ENCODE data around the gene EHMT1.
A peak's percentile ranks its signal among the peaks of the same experiment; 100 is the strongest.

EHMT1 gene

DNA sequence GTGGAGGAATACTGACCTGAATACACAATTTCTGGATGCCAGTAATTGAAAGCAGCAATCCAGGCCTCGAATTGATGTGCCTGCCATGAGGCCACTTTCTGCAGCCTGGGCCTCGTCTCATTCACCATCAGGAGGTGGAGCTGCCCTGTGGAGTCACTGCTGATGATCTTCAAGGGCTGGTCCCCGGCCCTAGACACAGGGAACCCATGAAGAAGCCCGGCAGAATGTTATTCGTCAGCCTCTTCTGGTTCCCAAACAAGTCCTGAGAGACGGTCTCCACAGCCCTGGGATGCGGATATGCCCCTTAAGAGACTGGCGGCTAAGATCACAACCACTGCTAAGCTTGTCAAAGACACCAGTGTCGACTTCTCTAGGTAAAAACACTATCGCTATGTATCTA lies 44.6 kb upstream of the EHMT1 start:
- Histone ChIP-seq H3K27me3 (replicated peaks; ENCODE audit: insufficient read depth, low read length) (no peaks in the 10 kb centered on the region), H4K20me1 (ENCODE audit: insufficient read depth, low read length) (no peaks in the 10 kb centered on the region), H3K9me2 (replicated peaks; ENCODE audit: insufficient read depth, low read length) (no peaks in the 10 kb centered on the region), H3K4me3 (ENCODE audit: low read length) (no peak overlapping the region), H3K9me3 (replicated peaks; ENCODE audit: insufficient read depth, low read length) (no peaks in the 10 kb centered on the region), H3K4me2 (ENCODE audit: low read depth, low read length) (peak overlapping the region; percentile 92; the same call in 1 of the 2 replicates), H3K4me1 (ENCODE audit: low read length) (peaks cover 34% of the 10 kb centered on the region), H3K79me2 (ENCODE audit: low read length) (peaks cover 69% of the 10 kb centered on the region), H3K9ac (ENCODE audit: low read length) (peak overlapping the region; percentile 71; the same call in 1 of the 2 replicates), H3F3A (ENCODE audit: insufficient read depth, low read length) (peaks cover 26% of the 10 kb centered on the region), H3K36me3 (replicated peaks; ENCODE audit: insufficient read depth, low read length) (peaks cover 12% of the 10 kb centered on the region), H2AFZ (ENCODE audit: low read length) (no peak overlapping the region), H3K27ac (ENCODE audit: low read length) (peak overlapping the region; percentile 94; the same call in 1 of the 2 replicates)
- DNase-seq: no peak
- TF ChIP-seq CTCF (IDR thresholded peaks at IDR 0.05; ENCODE audit: low read length) (no peak), EZH2phosphoT487 (IDR thresholded peaks at IDR 0.05; ENCODE audit: low read length) (no peak), EZH2 (optimal IDR thresholded peaks at IDR 0.05; ENCODE audit: low read depth, low read length) (no peak)

- Histone ChIP-seq H3K9ac (ENCODE audit: low read length) (peak overlapping the region; percentile 71), H2AFZ (ENCODE audit: low read length) (no peak overlapping the region), H3K27ac (ENCODE audit: low read length) (peak overlapping the region; percentile 94), H3K79me2 (ENCODE audit: low read length) (peaks cover 60% of the 10 kb centered on the region), H3K9me2 (replicated peaks; ENCODE audit: insufficient read depth, low read length) (no peaks in the 10 kb centered on the region), H3K9me3 (replicated peaks; ENCODE audit: insufficient read depth, low read length) (no peaks in the 10 kb centered on the region), H3K4me1 (ENCODE audit: low read length) (peaks cover 34% of the 10 kb centered on the region), H3K27me3 (replicated peaks; ENCODE audit: insufficient read depth, low read length) (no peaks in the 10 kb centered on the region), H3K4me3 (ENCODE audit: low read length) (peak overlapping the region; percentile 94), H3F3A (ENCODE audit: insufficient read depth, low read length) (peaks cover 26% of the 10 kb centered on the region), H4K20me1 (ENCODE audit: insufficient read depth, low read length) (no peaks in the 10 kb centered on the region), H3K36me3 (replicated peaks; ENCODE audit: insufficient read depth, low read length) (peaks cover 12% of the 10 kb centered on the region), H3K4me2 (ENCODE audit: low read depth, low read length) (peak overlapping the region; percentile 92)
- peak; percentile 90 for DNase-seq
- TF ChIP-seq EZH2 (optimal IDR thresholded peaks at IDR 0.05; ENCODE audit: low read depth, low read length): no peak
- TF ChIP-seq EZH2phosphoT487 (IDR thresholded peaks at IDR 0.05; ENCODE audit: low read length): no peak
- TF ChIP-seq CTCF (IDR thresholded peaks at IDR 0.05; ENCODE audit: low read length): no peak
Measured at GRCh38 chr9:137575364-137575715, 43.5 kb upstream of the EHMT1 start.

- peaks cover 55% of the 10 kb centered on the region for H3K79me2 ChIP-seq (ENCODE audit: low read length)
- no peak for TF ChIP-seq EZH2 (optimal IDR thresholded peaks at IDR 0.05; ENCODE audit: low read depth, low read length)
- no peak for TF ChIP-seq EZH2phosphoT487 (IDR thresholded peaks at IDR 0.05; ENCODE audit: low read length)
- TF ChIP-seq CTCF (IDR thresholded peaks at IDR 0.05; ENCODE audit: low read length): peak; percentile 57
Measured at GRCh38 chr9:137575716-137576411, 42.9 kb upstream of the EHMT1 start.

More at GRCh38 chr9:137575716-137576411, 42.9 kb upstream of the EHMT1 start:
- Histone ChIP-seq H3K9me2 (replicated peaks; ENCODE audit: insufficient read depth, low read length) (no peaks in the 10 kb centered on the region), H3K36me3 (replicated peaks; ENCODE audit: insufficient read depth, low read length) (peaks cover 12% of the 10 kb centered on the region), H3F3A (ENCODE audit: insufficient read depth, low read length) (peaks cover 26% of the 10 kb centered on the region), H3K27ac (ENCODE audit: low read length) (peak overlapping the region; percentile 94), H4K20me1 (ENCODE audit: insufficient read depth, low read length) (no peaks in the 10 kb centered on the region), H2AFZ (ENCODE audit: low read length) (no peak overlapping the region), H3K4me1 (ENCODE audit: low read length) (peaks cover 34% of the 10 kb centered on the region), H3K4me3 (ENCODE audit: low read length) (peak overlapping the region; percentile 94), H3K9ac (ENCODE audit: low read length) (peak overlapping the region; percentile 71), H3K9me3 (replicated peaks; ENCODE audit: insufficient read depth, low read length) (no peaks in the 10 kb centered on the region), H3K4me2 (ENCODE audit: low read depth, low read length) (peak overlapping the region; percentile 92), H3K27me3 (replicated peaks; ENCODE audit: insufficient read depth, low read length) (no peaks in the 10 kb centered on the region)
- peak; percentile 79 for DNase-seq

Measured in MM.1S (cell line).